ENCODE measurements around the gene KRTAP10-8.

DNA sequence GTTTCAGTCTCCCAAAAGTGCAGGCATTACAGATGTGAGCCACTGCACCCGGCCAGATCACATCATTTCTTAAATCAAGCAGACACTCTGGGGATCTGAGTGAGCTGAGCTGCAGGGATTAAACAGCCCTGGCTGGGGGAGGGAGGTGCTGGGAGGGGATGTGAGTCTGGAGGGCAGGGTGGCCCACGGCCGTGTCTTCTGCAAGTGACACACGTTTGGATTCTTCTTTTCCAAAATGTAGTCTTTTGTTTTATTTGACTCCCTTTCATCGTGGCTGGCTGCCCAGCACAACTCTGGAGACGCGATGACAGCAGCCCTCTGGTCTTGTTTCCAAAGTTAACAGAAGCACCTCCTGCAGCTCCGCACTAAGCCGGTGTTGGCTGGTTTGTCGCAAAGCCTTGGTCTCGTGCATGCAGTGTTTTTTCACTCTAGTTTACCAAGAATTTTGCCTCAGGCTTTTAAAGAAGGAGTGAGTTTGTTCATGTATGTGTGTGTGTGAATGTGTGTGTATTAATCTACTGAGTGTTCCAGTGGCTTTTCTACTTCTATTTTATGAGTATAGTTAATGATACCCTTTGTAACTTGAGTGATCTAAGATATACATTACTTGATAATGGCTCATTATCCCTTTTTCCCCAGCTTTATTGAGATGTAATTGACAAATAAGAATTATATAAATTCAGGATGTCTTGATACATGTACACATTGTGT is 28.6 kb upstream of the KRTAP10-8 start:
- TF ChIP-seq POLR2A (IDR thresholded peaks at IDR 0.05): no peak
- TF ChIP-seq, protein P1, sequence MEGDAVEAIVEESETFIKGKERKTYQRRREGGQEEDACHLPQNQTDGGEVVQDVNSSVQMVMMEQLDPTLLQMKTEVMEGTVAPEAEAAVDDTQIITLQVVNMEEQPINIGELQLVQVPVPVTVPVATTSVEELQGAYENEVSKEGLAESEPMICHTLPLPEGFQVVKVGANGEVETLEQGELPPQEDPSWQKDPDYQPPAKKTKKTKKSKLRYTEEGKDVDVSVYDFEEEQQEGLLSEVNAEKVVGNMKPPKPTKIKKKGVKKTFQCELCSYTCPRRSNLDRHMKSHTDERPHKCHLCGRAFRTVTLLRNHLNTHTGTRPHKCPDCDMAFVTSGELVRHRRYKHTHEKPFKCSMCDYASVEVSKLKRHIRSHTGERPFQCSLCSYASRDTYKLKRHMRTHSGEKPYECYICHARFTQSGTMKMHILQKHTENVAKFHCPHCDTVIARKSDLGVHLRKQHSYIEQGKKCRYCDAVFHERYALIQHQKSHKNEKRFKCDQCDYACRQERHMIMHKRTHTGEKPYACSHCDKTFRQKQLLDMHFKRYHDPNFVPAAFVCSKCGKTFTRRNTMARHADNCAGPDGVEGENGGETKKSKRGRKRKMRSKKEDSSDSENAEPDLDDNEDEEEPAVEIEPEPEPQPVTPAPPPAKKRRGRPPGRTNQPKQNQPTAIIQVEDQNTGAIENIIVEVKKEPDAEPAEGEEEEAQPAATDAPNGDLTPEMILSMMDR (IDR thresholded peaks at IDR 0.05 in 4 of 5, conservative IDR thresholded peaks at IDR 0.05 in 1 of 5): no peak

Data from gastrocnemius medialis (tissue), 4 donors.